Measurements from ENCODE around the gene COL1A2. TPM values are rescaled to one million over a fixed set of nuclear protein-coding genes. Genes with fewer than 3 reads are reported as not detected.

The COL1A2 gene
- total RNA-seq, 4 donors from 2014 or later = 155 to 361 (median 232) TPM

GRCh38 chr7:94466516-94466915, 71.8 kb downstream of the COL1A2 start:
- ATAC-seq (ENCODE audit: low FRiP score) (no peak), DNase-seq (ENCODE audit: low spot score) (no peak)
- no peak for TF ChIP-seq CTCF (IDR thresholded peaks at IDR 0.05)

- no peak for DNase-seq (ENCODE audit: low spot score)
- no peak for TF ChIP-seq CTCF (IDR thresholded peaks at IDR 0.05)
- no peak for ATAC-seq (ENCODE audit: low FRiP score)
Observed at GRCh38 chr7:94471604-94472003, 76.9 kb downstream of the COL1A2 start.

GRCh38 chr7:94472608-94473007, 77.9 kb downstream of the COL1A2 start:
- TF ChIP-seq CTCF (IDR thresholded peaks at IDR 0.05) = no peak
- ATAC-seq (ENCODE audit: low FRiP score) (no peak), DNase-seq (ENCODE audit: low spot score) (no peak)

GRCh38 chr7:94476251-94476840, 81.7 kb downstream of the COL1A2 start:
- DNase-seq (ENCODE audit: low spot score) (no peak), ATAC-seq (ENCODE audit: low FRiP score) (no peak)
- no peak for TF ChIP-seq CTCF (IDR thresholded peaks at IDR 0.05)

GRCh38 chr7:94477878-94478277, 83.2 kb downstream of the COL1A2 start:
- no peak for DNase-seq (ENCODE audit: low spot score)
- no peak for ATAC-seq (ENCODE audit: low FRiP score)
- TF ChIP-seq CTCF (IDR thresholded peaks at IDR 0.05) = no peak

- TF ChIP-seq CTCF (IDR thresholded peaks at IDR 0.05) = no peak
- ATAC-seq (ENCODE audit: low FRiP score) (no peak), DNase-seq (ENCODE audit: low spot score) (no peak)
Observed at GRCh38 chr7:94478648-94479214, 84.0 kb downstream of the COL1A2 start.

Other genes with a start within 250 kb of the COL1A2 start
- 10 to 100 TPM; 19.1 to 34.5 (median 23.3) TPM for gene CASD1, start 114.9 kb downstream of the COL1A2 start, total RNA-seq

Data from omental fat pad (tissue), 4 donors.